GM12878 (cell line): ENCODE measurements around the gene WDR91.

Experiments used
- EZH2 ChIP-seq: IDR thresholded peaks from 2 replicates; pipeline ENCODE4 v1.6.1; 2012; ENCODE audit warnings: low read depth, mild to moderate bottlenecking, control low read depth, inconsistent platforms, low read length, borderline replicate concordance; ENCODE audit not compliant: control insufficient read depth
- HDAC6 ChIP-seq: fragments of 200-600 bp; sonication (generic); IDR thresholded peaks from one replicate; pipeline ENCODE4 v1.8.0; 2017; ENCODE audit warnings: antibody characterized with exemption; ENCODE audit not compliant: unreplicated experiment
- JUNB ChIP-seq: IDR thresholded peaks from 2 replicates; pipeline ENCODE4 v1.6.1; 2016; ENCODE audit warnings: antibody characterized with exemption, mild to moderate bottlenecking
- POLR2A ChIP-seq: IDR thresholded peaks from 2 replicates; pipeline ENCODE4 v1.6.1; 2011; ENCODE audit warnings: low read depth, mild to moderate bottlenecking, low read length
- SIX5 ChIP-seq: IDR thresholded peaks from 2 replicates; pipeline ENCODE4 v1.6.1; 2011; ENCODE audit warnings: mild to moderate bottlenecking, low read depth, low read length, moderate library complexity; ENCODE audit not compliant: severe bottlenecking
- TF ChIP-seq, protein P1 (sequence below), 3 experiments: IDR thresholded peaks in 2 of 3; conservative IDR thresholded peaks in 1 of 3; 2 replicates each; pipeline ENCODE4 v1.5.1; 2011; ENCODE audit warnings: low read depth in 3 of 3, low read length in 3 of 3, mild to moderate bottlenecking in 3 of 3, control low read depth in 2 of 3, moderate library complexity in 2 of 3, inconsistent platforms in 1 of 3, mixed read lengths in 1 of 3; ENCODE audit not compliant: control insufficient read depth in 2 of 3, insufficient read depth in 1 of 3; ENCODE audit errors: extremely low read depth in 1 of 3
- TF ChIP-seq, protein P2 (sequence below): IDR thresholded peaks from 2 replicates; pipeline ENCODE4 v1.6.1; 2011; ENCODE audit warnings: low read depth, low read length, improper control_type of control experiment, borderline replicate concordance

DNA sequence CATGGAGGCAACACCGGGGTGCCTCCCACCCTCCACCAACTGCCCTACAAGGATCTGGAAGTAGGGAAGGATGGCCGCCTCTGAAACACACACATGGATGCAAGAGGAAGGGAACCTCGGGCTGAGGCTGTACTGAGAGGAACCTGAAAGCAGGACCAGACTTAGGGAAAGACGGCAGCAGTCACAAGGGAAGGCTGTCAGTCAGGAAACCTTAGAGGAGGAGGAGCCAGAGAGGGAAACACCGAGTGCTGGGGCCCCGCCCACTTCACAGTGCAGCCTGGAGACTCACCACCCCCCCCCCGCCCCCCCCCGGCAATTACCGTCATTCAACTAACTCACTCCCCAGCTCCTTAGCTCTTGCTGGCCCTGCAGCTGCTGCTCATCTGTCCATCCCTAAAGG lies 43.3 kb downstream of the WDR91 start:
- no peak for TF ChIP-seq EZH2
- TF ChIP-seq SIX5 = no peak
- TF ChIP-seq JUNB = no peak
- peak; percentile 9; the same call in 1 of the 2 replicates for TF ChIP-seq POLR2A
- TF ChIP-seq, protein P1, sequence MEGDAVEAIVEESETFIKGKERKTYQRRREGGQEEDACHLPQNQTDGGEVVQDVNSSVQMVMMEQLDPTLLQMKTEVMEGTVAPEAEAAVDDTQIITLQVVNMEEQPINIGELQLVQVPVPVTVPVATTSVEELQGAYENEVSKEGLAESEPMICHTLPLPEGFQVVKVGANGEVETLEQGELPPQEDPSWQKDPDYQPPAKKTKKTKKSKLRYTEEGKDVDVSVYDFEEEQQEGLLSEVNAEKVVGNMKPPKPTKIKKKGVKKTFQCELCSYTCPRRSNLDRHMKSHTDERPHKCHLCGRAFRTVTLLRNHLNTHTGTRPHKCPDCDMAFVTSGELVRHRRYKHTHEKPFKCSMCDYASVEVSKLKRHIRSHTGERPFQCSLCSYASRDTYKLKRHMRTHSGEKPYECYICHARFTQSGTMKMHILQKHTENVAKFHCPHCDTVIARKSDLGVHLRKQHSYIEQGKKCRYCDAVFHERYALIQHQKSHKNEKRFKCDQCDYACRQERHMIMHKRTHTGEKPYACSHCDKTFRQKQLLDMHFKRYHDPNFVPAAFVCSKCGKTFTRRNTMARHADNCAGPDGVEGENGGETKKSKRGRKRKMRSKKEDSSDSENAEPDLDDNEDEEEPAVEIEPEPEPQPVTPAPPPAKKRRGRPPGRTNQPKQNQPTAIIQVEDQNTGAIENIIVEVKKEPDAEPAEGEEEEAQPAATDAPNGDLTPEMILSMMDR (IDR thresholded peaks at IDR 0.05 in 2 of 3, conservative IDR thresholded peaks at IDR 0.05 in 1 of 3; ENCODE audit: control insufficient read depth in 2 of 3, extremely low read depth in 1 of 3, insufficient read depth in 1 of 3, low read depth in 3 of 3, low read length in 3 of 3) = no peak
- TF ChIP-seq, protein P2, sequence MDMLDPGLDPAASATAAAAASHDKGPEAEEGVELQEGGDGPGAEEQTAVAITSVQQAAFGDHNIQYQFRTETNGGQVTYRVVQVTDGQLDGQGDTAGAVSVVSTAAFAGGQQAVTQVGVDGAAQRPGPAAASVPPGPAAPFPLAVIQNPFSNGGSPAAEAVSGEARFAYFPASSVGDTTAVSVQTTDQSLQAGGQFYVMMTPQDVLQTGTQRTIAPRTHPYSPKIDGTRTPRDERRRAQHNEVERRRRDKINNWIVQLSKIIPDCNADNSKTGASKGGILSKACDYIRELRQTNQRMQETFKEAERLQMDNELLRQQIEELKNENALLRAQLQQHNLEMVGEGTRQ = no peak
- TF ChIP-seq HDAC6 = no peak
